ENCODE results near the gene PHF5A.
"Not testable (repeated sequence)": the region's sequence is repeated elsewhere in the genome, so short reads cannot be mapped to it uniquely, and the experiment has no call there.

Gene PHF5A

DNA sequence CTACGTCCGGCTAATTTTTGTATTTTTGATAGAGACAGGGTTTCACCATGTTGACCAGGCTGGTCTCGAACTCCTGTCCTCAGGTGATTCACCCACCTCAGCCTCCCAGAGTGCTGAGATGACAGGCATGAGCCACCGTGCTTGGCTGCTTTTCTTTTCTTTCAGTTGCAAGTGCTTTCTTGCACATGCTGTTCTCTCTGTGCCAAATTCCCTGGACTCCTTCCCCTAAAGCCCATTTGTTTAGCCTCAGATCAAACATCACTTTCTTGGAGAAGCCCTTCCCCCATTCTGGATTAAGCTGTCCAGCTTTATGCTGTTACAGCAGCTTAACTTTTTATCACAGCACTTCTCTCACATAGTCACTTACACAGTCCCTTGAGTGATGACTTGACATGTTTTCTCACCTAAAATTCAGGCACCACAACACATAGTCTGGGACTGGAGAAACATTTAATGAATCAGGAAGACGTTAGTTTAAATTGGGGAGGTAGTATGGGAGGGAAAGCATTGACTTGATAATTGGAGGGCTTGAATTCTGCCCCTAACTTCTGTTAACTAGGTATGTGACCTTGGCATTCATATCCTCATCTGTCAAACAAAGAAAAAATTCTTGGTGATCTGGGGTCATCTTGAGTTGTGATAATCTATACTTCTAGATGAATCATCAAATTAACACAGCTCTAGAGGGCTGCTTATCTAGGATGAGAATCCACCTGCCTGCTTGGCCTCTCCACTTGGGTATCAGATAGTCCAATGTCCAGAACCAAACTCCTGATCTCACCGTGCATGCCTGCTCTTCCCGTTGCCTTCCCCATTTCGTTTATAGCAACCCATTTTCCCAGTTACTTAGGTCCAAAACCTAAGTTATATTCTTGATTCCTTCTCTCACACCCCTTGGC is 18.8 kb upstream of the PHF5A start:
- DNase-seq, result no peak

- DNase-seq, result no peak
Measured at GRCh38 chr22:41485033-41485432, 16.5 kb upstream of the PHF5A start.

GRCh38 chr22:41482319-41482935 is 13.9 kb upstream of the PHF5A start:
- no peak for DNase-seq

DNA sequence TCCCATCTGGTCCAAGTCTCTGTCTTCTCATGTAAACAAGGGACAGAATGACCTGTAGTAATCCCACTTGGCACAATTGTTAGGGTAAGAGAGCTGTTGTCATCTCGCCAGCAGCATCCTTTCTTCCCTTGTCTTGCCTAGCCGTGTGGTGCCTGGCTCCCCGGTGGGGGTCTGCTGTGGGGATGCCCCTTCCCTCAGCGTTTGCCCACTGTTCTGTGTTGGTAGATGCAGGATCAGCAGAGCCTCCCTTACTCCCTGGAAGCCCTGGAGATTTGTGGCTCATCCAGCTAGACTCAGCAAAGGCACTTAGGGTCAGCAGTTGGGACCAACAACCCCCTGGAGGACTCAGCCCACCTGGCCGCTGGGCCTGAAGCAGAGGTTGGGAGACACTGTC is 13.4 kb upstream of the PHF5A start:
- DNase-seq, result no peak

- DNase-seq, result no peak
Measured at GRCh38 chr22:41481131-41481830, 12.8 kb upstream of the PHF5A start.

GRCh38 chr22:41480397-41480735 is 11.9 kb upstream of the PHF5A start:
- DNase-seq, result no peak

DNA sequence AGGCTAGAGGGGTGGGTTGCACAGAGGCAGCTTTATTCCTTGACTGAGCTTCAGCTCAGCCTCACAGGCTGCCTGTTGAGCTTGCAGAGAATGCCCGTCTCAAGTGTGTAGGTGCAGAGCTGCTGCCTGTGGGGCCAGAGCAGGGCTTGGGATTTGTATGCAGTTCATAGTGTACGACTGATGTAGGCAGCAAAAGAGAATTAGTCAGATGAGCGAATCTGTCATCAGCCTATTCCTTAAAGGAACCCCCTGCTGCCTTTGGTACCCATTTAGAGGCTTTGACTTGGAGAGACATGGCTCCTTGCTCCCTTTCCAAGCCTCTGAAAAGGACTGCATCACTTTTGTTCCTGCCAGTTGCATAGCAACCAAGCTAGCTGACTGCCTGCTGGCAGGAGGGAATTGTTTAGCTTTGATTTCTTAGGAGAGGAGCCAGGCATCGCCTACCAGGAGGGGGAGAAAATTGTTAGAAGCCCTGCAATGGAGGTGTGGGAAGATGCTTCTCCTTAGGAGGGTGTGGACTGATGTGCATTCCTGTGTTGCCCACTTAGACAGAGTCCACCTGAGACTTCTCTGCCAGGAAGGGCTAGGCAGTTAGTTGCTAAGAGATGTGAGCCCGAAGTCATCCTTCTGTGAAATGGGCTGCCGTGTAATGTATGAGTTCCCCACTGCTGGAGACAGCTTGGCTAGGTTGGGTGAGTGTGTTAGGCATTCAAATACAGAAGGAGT is 11.3 kb upstream of the PHF5A start:
- DNase-seq, result peak in 1 of 2 experiments; percentile 19

DNA sequence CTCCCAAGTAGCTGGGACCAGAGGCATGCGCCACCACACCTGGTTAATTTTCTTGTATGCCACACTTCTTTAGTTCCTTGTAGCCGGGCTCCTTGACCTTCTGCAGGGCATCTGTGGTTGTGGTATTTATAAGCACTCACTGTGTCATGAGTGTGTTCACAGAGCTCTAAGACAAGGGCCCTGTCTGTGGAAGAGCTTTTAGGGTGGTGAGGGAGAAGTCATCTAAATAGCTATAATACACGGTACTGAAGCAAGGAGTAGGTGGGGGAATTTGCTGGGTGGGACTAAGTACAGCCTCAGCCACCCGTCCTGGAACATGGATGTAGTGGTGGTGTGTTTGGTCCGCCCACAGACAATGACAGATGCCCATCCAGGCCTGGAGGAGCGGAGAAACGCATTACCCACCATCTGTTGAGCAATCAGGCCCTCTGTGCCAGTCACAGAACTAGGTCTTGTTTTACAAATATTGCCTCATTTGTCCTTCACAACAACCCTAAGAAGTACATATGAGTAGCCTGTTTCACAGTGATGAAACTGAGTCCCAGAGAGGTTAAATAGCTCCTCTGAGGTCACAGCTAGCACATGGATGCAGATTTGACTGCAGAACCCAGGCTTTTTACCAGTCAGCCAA is 10.5 kb upstream of the PHF5A start:
- peak; percentile 31 to 54 for DNase-seq

DNA sequence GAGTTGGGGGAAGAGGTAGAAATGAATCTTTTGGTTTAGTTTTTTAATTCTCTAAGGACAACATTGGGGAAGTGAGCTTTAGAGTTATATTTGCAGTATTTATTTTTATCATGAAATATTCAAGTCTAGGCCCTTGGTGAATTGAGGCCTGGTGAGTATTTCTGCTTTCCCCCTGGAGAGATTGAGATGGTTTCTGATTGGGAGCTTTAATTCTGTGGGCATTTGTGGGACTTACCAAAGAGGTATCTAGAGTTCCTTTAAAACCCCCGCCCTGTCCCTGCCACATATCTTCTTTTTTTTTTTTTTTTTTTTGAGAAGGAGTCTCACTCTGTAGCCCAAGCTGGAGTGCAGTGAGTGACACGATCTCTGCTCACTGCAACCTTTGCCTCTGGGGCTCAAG is 10.0 kb upstream of the PHF5A start:
- no peak for DNase-seq

- no peak for DNase-seq
Measured at GRCh38 chr22:41474872-41475451, 6.5 kb upstream of the PHF5A start.

GRCh38 chr22:41471568-41471967 is 3.1 kb upstream of the PHF5A start:
- DNase-seq, result no peak

GRCh38 chr22:41470886-41471285 is 2.4 kb upstream of the PHF5A start:
- no peak for DNase-seq

- no peak for DNase-seq
Measured at GRCh38 chr22:41469218-41469851, 843 bp upstream of the PHF5A start.

DNA sequence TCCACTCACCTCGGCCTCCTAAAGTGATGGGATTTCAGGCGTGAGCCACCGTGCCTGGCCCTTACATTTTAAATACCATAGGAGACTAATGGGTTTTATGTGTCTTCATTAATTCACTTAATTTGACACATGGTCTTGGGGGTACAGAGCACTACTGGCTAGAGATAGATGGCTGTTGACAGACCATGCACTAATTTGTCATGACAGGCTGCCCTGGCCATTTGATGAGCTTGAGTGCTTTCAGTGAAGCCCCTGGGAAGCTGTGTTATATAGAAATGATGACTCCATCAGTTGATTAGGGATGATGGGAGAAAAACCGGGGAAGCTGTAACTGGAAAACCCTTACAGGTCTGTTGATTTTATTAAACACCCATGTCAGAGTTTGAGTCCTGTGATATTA is 6.6 kb downstream of the PHF5A start:
- DNase-seq, result no peak

GRCh38 chr22:41460071-41460470 is 8.4 kb downstream of the PHF5A start:
- not testable (repeated sequence) for DNase-seq

GRCh38 chr22:41459431-41459830 is 9.1 kb downstream of the PHF5A start:
- DNase-seq, result no peak

DNA sequence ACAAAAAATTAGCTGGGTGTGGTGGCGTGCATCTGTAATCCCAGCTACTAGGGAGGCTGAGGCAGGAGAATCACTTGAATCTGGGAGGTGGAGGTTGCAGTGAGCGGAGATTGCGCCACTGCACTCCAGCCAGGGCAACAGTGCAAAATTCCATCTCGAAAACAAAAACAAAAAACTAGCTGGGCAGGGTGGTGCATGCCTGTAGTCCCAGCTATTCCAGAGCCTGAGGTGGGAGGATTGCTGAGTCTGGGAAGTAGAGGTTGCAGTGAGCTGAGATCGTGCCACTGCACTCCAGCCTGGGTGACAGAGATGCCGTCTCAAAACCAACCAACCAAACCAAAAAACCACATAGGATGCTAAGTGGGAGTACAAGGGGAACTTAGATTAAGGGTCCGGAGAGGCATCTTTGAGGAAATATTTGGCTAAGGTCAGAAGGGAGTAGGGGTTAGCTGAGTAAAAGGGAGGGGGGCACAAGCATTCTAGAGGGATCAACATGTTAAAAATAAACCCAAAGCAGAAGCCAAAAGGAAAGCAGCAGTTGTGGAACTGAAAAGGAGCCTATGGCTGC is 10.2 kb downstream of the PHF5A start:
- no peak for DNase-seq

GRCh38 chr22:41448189-41448808 is 20.2 kb downstream of the PHF5A start:
- DNase-seq, result peak; percentile 97 to 98

DNA sequence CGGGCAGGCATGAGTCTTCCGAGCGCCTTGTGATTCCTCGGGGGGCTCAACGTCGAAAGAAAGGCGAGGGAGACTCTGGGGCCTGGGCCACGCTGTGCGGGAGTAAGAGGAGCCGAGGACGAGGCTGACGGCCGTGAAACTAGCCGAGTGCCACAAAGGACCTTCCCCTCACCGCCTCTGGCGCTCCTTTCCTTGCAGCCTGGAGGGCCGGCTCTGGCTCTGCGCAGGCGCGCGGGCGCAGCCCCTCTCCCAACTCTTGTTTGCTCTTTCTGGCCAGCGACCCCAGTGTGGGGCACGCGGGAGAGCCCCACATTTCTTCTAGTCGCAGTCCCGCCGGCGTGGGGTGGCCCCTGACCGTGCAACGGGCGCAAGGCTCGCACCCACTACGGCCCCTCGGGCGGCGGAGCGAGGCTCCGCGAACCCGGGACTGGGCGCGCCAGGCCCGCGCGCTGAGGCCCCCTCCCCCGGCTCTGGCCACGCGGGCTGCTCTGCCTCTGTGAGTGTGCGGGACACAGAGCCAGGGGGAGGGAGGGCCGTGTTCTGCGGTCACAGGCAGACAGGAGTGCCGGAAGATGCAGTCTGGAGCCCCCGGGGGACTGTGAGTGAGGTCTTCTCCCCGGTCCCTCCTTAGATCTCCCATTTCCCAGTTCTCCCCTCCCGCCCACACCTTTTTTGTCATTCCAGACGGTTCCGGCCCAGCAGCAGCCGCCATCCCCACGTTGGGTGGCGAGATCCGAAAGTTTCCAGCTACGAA is 20.9 kb downstream of the PHF5A start:
- DNase-seq, result peak; percentile 64 to 72
